CD4-positive, alpha-beta T cell treated with Interleukin-10 for 1 hour (primary cell): ENCODE data around the gene RIPK4.
"Not testable (repeated sequence)": the region's sequence is repeated elsewhere in the genome, so short reads cannot be mapped to it uniquely, and the experiment has no call there.

Experiments
- DNase-seq: peaks from one replicate; pipeline ENCODE4 v3.0.0-alpha.2; 2020

Gene RIPK4

DNA sequence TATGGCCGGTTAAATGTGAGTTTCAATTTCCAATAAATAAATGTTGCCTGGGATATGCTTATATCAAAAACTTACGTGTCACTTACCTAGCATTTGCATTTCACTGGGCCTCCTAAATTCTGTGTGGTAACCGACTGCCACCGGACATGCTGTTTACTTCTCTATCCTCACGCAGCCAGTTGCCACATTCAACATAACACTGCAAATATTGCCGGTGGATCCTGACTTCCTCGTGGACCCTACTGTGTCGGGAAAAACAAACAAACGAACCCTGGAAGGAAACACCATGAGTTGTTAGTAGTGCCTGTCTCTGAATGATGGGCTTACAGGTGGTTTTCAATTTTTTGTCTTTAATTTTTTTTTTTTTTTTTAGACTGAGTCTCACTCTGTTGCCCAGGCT lies 54.1 kb downstream of the RIPK4 start:
- DNase-seq, result no peak

GRCh38 chr21:41712201-41712600 lies 54.7 kb downstream of the RIPK4 start:
- DNase-seq, result no peak

- DNase-seq, result no peak
These were observed 55.3 kb downstream of the RIPK4 start for GRCh38 chr21:41711416-41712007.

DNA sequence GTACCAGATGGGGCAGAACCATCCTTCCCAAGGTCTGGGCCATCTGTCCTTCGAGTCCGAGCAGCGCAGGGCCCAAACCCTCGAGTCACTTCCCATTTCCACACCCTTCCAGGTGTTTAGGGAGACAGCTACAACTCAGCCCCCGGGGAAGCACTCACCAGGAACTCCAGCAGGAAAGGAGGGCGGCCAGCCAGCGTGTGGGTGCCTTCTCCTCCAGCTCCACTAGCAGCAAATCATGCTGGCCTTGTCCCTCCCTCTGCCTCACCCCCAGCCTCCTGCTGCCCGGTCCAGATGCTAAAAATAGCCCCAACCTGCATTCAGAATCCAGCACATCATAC lies 56.1 kb downstream of the RIPK4 start:
- no peak for DNase-seq

- no peak for DNase-seq
These were observed 56.7 kb downstream of the RIPK4 start for GRCh38 chr21:41709965-41710822.

- no peak for DNase-seq
These were observed 57.7 kb downstream of the RIPK4 start for GRCh38 chr21:41709166-41709565.

GRCh38 chr21:41707960-41708330 lies 58.9 kb downstream of the RIPK4 start:
- no peak for DNase-seq

DNA sequence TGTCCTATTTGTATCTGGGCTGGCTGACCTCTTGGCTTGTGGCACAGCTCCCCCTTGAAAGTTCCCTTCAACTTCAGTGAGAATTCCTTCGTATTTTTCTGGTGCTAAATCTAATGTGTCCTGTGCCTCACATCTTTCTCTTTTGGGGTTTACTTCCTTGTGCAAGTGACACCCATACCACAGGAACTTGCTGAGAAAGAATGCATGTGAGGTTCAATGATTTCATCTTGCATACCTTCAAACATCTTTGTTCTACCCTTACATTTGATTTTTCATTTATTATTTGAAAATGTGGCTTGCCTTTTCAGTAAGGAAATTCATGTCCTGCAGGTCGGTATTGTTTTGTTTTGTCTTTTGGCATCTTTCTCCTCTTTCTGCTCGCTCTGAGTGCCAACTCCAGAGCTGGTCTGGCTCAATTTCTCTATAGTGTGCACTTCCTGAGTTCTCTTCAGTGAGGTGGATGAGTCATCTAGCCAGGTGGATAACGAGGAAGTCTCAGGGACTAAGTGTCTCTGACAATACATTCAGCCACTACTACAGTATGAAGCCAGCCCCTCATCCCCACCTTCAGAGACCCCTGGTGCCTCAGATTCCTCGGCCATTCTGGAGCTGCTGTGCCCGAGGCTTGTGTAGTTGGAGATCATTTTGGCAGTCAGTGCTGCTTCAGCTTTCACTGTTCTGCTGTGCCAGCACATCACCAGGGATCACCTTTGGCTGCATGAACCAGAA lies 59.5 kb downstream of the RIPK4 start:
- no peak for DNase-seq

GRCh38 chr21:41706678-41707077 lies 60.2 kb downstream of the RIPK4 start:
- DNase-seq, result no peak

DNA sequence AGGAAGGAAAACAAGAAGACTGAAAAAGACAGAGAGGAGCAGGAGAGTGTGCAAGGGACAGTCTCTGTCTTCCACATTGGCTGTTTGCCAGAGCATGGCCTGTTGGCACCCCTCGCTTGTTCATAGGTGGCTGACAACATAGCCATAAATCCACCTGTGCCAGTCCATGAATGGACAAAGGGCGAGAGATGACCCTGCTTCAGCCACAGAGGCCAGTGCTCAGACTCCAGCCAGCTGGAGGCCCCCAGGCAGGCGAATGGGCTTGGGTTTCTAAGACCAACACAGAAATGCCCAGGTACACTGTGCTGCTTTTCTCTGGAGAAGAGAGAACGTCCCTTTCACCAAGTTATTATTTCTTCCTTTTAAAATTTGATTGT lies 60.6 kb downstream of the RIPK4 start:
- DNase-seq, result no peak

DNA sequence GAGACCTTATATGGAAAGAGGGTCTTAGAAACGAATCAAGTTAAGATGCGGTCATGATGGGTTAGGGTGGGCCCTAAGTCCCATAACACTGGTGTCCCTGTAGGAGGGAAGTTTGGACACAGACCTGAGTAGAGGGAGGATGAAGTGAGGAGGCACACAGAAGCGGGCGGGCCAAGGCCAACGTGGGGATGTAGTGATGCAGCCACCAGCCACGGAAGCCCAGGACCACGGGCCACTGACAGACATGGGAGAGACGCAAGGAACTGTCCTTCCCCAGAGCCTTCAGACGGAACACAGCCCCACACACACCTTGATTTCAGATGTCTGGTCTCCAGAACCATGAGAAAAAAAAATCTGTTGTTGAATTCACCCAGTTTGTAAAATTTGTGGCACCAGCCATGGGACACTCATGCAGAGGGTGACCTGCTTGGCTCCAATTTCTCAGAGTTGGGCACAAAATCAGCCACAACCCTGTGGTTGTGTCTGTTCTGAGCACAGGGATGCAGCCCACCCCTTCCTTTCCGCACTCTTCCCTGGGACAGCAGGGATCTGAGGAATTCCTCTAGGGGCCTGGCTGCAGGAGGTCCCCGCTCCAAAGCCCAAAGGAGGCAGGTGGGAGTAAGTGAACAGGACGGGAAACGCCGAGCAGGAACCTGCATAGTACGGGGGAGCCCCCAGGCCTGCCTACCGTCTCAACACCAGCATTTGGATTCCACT lies 61.1 kb downstream of the RIPK4 start:
- no peak for DNase-seq

DNA sequence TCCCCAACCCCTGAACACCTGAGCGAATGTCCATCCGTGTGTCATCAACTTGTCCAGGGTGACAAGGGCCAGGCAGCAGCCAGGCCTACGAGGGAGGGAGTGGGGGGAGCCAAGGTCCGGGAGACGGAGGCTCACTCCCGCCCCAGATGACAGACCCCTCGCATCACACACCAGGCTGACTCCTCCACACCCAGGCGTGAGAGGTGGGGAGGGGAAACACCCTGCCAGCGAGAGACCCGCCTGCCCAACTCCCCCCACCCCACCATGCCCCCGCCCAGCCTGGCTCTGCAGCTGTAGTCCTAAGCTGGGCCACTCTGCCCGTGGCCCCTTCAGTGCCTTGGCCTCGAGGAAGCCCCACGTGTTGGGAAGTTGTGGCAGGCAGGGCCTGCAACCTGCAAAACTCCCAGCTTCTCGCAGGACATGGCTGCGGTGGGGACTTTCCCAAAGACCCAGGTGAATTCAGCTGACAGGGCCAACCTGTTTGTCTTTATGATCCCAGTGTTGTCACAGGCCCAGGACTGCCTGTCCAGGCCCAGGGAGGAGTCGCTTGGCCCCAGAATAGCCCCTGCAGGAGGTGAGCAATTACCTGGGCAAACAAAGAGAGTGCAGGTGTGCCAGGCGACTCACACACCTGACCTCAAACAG lies 62.9 kb downstream of the RIPK4 start:
- no peak for DNase-seq

- DNase-seq, result no peak
These were observed 65.1 kb downstream of the RIPK4 start for GRCh38 chr21:41701749-41702148.

DNA sequence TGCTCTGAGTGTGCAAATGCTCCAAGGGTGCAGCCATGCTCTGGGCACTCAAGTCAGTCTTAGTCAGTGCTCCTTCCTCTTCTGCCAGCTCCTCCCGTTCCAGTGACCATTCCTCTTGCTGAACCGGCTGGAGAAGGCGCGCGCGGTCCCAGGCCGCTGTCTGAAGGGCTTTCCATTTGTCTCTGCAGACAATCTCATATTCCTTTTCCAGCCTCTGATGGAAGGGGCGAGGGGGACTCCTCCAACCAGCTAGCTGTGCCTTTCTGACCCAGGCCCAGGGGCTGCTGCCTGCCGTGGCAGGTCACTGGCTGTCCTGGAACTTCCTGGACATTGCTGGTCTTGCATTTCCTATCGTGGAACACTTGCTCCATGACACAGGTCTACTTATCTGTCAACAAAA lies 67.5 kb downstream of the RIPK4 start:
- DNase-seq, result no peak

GRCh38 chr21:41698071-41698470 lies 68.8 kb downstream of the RIPK4 start:
- no peak for DNase-seq

DNA sequence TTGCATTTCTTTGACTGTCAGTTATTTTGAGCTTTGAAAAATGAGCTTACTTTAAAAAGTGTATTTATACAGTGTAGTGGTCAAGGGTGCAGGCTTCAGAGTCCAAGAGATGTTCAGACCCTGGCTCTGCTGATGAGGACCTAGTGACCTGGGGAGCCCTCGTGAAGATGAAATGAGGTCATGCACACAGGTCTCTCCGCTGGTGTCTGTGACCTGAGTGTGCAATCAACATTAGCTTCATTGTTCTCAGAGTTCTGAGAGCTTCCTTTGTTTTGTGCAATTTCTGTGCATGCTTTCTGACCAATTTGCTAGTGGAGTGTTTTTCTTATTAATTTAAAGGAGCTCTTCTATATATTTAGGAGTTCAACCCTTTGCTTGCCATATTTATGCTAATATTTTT lies 71.3 kb downstream of the RIPK4 start:
- DNase-seq, result no peak

DNA sequence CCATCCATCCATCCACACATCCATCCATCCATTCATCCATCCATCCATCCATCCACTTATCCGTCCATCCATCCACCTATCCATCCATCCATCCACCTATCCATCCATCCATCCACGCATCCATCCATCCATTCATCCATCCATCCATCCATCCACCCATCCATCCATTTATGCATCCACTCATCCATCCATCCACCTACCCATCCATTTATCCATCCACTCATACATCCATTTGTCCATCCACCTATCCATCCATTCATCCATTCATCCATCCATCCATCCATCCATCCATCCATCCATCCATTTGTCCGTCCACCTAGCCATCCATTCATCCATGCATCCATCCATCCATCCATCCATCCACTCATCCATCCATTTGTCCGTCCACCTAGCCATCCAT lies 72.8 kb downstream of the RIPK4 start:
- DNase-seq, result not testable (repeated sequence)

- no peak for DNase-seq
These were observed 74.7 kb downstream of the RIPK4 start for GRCh38 chr21:41692185-41692565.

DNA sequence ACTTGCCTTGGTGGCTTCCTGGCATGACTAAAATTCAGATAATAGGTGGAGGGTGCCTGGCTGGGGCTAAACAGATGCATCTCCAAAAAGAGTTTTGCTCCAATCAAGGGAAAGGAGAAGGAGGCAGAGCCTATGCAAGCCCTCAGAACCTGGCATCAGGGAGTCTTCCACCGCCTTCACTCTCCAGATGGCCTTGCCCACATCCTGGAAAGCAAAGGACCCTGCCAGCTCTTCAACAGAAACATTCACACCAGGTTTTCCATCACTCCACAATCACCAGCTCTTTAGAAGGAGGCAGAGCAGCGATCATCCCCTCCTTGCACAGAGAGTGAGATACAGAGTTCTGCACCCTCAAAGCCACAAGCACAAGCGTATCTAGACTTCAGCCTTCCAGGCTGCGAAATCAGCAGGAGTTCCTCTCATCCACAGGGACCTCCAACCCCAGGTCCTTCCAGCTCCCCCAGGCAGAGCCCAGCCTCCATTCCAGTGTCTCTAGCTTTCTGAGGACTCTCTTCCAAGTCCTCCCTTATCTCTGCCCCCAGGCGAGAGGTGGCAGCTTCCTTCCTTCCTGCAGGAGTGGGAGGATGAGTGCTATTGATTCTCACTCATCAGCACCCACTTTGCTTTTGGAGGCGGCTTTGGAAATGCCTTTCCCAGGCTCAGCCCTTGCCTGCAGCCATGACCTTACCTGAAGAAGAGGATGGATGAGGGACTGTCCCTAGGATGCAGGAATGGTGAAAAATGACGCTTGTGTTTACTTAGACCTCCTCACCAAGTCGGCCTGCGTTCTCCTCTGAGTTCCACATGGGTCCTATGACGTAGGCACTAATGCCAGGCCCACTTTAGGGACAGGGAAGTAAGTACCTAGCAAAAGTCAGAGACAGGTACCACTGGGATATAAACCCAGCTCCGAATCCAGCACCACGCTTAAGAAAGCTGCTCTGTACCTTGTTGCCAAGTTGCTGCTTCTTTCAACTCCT lies 75.4 kb downstream of the RIPK4 start:
- no peak for DNase-seq
